GM18498 (cell line): Measurements from ENCODE around the gene PRUNE2.

ENCODE experiments used
- ATAC-seq: cut with Tn5 transposase; IDR thresholded peaks from one replicate; pipeline ENCODE4 v1.9.1; 2021; ENCODE audit warnings: mild to moderate bottlenecking, moderate library complexity; ENCODE audit not compliant: unreplicated experiment

Gene PRUNE2

GRCh38 chr9:76580188-76580587, 325.7 kb downstream of the PRUNE2 start:
- ATAC-seq: no peak

- peak; percentile 87 for ATAC-seq
These were observed 329.6 kb downstream of the PRUNE2 start for GRCh38 chr9:76576344-76576743.

- ATAC-seq: no peak
These were observed 330.2 kb downstream of the PRUNE2 start for GRCh38 chr9:76575761-76576160.

GRCh38 chr9:76573905-76574760, 331.8 kb downstream of the PRUNE2 start:
- ATAC-seq: no peak

GRCh38 chr9:76573408-76573807, 332.5 kb downstream of the PRUNE2 start:
- no peak for ATAC-seq

- ATAC-seq: no peak
These were observed 333.8 kb downstream of the PRUNE2 start for GRCh38 chr9:76572151-76572550.

- no peak for ATAC-seq
These were observed 334.2 kb downstream of the PRUNE2 start for GRCh38 chr9:76571743-76572146.

- ATAC-seq: peak; percentile 88
These were observed 334.6 kb downstream of the PRUNE2 start for GRCh38 chr9:76571288-76571687.

- ATAC-seq: no peak
These were observed 335.1 kb downstream of the PRUNE2 start for GRCh38 chr9:76570826-76571225.

- no peak for ATAC-seq
These were observed 338.8 kb downstream of the PRUNE2 start for GRCh38 chr9:76567086-76567485.

- ATAC-seq: no peak
These were observed 341.6 kb downstream of the PRUNE2 start for GRCh38 chr9:76564297-76564696.

GRCh38 chr9:76562511-76562911, 343.4 kb downstream of the PRUNE2 start:
- peak; percentile 85 for ATAC-seq

- ATAC-seq: peak; percentile 36
These were observed 344.0 kb downstream of the PRUNE2 start for GRCh38 chr9:76561900-76562299.
